ENCODE results near the gene CELF2.

CELF2 gene

GRCh38 chr10:11322698-11323097 lies 305.0 kb downstream of the CELF2 start:
- H3K9me3 ChIP-seq (ENCODE audit: control insufficient read depth, insufficient read depth, low read length) = no peaks in the 10 kb centered on the region
- H3K27me3 ChIP-seq (ENCODE audit: control insufficient read depth, insufficient read depth, low read length) = no peaks in the 10 kb centered on the region
- H3K27ac ChIP-seq (ENCODE audit: low read depth, low read length) = no peak overlapping the region
- peaks cover 25% of the 10 kb centered on the region for H3K36me3 ChIP-seq (ENCODE audit: control insufficient read depth, insufficient read depth, low read length)
- no peaks in the 10 kb centered on the region for H3K4me1 ChIP-seq (ENCODE audit: control insufficient read depth, insufficient read depth, low read length)
- H3K4me3 ChIP-seq (ENCODE audit: low read depth, low read length) = no peak overlapping the region
- H3K9ac ChIP-seq (ENCODE audit: low read depth, low read length) = no peak overlapping the region

DNA sequence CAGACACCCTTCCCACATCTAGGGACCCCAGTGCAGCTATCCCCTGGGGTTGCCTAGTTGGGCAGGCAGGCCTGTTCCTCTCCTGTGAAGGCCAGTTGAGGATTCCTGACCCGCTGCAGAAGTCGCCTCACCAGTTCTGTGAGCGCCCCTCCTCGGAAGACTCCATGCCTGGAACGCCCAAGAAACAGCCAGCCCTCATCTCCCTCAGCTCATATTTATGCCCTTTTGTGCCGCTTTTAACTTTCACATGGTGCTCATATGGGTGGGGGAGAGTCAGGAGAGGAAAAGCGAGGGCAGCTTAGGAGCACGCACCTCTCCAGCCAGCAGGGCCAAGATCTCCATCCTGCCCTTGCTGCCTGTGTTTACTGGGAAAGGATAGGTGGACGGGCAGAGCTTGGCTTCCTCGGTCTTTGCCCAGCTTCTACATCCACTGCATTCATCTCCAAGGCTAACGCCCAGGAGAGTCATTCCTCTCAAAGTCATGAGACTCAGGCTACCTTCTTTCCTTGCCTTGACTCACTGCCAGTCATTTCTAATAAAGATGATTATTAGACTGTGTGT lies 307.2 kb downstream of the CELF2 start:
- Histone ChIP-seq H3K4me3 (ENCODE audit: low read depth, low read length) (no peak overlapping the region), H3K27me3 (ENCODE audit: control insufficient read depth, insufficient read depth, low read length) (no peaks in the 10 kb centered on the region), H3K9ac (ENCODE audit: low read depth, low read length) (no peak overlapping the region), H3K36me3 (ENCODE audit: control insufficient read depth, insufficient read depth, low read length) (peaks cover 10% of the 10 kb centered on the region; the same call in 1 of the 2 replicates), H3K4me1 (ENCODE audit: control insufficient read depth, insufficient read depth, low read length) (peaks cover 18% of the 10 kb centered on the region), H3K27ac (ENCODE audit: low read depth, low read length) (no peak overlapping the region), H3K9me3 (ENCODE audit: control insufficient read depth, insufficient read depth, low read length) (no peaks in the 10 kb centered on the region)

DNA sequence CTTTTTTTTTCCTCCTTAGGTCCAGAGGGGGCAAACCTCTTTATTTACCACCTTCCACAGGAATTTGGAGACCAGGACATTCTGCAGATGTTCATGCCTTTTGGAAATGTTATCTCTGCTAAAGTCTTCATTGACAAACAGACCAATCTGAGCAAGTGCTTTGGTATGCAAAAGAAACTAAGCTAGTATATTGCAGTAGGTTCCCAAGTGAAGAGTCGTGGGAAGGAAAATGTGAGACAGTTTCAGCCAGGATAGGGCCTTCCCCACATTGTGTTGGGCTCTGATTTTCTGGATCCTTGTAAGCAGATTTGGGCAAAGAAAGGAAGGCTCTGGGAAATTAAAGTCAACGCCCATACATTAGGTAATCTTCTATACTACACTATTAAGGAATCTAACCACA lies 308.1 kb downstream of the CELF2 start:
- H3K9ac ChIP-seq (ENCODE audit: low read depth, low read length) = no peak overlapping the region
- peak overlapping the region; percentile 40 for H3K27ac ChIP-seq (ENCODE audit: low read depth, low read length)
- peaks cover 27% of the 10 kb centered on the region for H3K4me1 ChIP-seq (ENCODE audit: control insufficient read depth, insufficient read depth, low read length)
- no peaks in the 10 kb centered on the region for H3K9me3 ChIP-seq (ENCODE audit: control insufficient read depth, insufficient read depth, low read length)
- H3K36me3 ChIP-seq (ENCODE audit: control insufficient read depth, insufficient read depth, low read length) = peaks cover 10% of the 10 kb centered on the region
- H3K4me3 ChIP-seq (ENCODE audit: low read depth, low read length) = no peak overlapping the region
- H3K27me3 ChIP-seq (ENCODE audit: control insufficient read depth, insufficient read depth, low read length) = no peaks in the 10 kb centered on the region

- no peak overlapping the region for H3K9ac ChIP-seq (ENCODE audit: low read depth, low read length)
- no peaks in the 10 kb centered on the region for H3K9me3 ChIP-seq (ENCODE audit: control insufficient read depth, insufficient read depth, low read length)
- H3K36me3 ChIP-seq (ENCODE audit: control insufficient read depth, insufficient read depth, low read length) = peaks cover 5% of the 10 kb centered on the region
- peaks cover 30% of the 10 kb centered on the region for H3K4me1 ChIP-seq (ENCODE audit: control insufficient read depth, insufficient read depth, low read length)
- no peak overlapping the region for H3K4me3 ChIP-seq (ENCODE audit: low read depth, low read length)
- peak overlapping the region; percentile 40 for H3K27ac ChIP-seq (ENCODE audit: low read depth, low read length)
- H3K27me3 ChIP-seq (ENCODE audit: control insufficient read depth, insufficient read depth, low read length) = no peaks in the 10 kb centered on the region
These were observed 308.6 kb downstream of the CELF2 start for GRCh38 chr10:11326241-11326640.

- Histone ChIP-seq H3K36me3 (ENCODE audit: control insufficient read depth, insufficient read depth, low read length) (no peaks in the 10 kb centered on the region; the same call in 1 of the 2 replicates), H3K27me3 (ENCODE audit: control insufficient read depth, insufficient read depth, low read length) (no peaks in the 10 kb centered on the region), H3K4me3 (ENCODE audit: low read depth, low read length) (no peak overlapping the region), H3K9me3 (ENCODE audit: control insufficient read depth, insufficient read depth, low read length) (no peaks in the 10 kb centered on the region), H3K27ac (ENCODE audit: low read depth, low read length) (no peak overlapping the region), H3K9ac (ENCODE audit: low read depth, low read length) (no peak overlapping the region), H3K4me1 (ENCODE audit: control insufficient read depth, insufficient read depth, low read length) (peaks cover 30% of the 10 kb centered on the region)
These were observed 309.4 kb downstream of the CELF2 start for GRCh38 chr10:11326913-11327616.

DNA sequence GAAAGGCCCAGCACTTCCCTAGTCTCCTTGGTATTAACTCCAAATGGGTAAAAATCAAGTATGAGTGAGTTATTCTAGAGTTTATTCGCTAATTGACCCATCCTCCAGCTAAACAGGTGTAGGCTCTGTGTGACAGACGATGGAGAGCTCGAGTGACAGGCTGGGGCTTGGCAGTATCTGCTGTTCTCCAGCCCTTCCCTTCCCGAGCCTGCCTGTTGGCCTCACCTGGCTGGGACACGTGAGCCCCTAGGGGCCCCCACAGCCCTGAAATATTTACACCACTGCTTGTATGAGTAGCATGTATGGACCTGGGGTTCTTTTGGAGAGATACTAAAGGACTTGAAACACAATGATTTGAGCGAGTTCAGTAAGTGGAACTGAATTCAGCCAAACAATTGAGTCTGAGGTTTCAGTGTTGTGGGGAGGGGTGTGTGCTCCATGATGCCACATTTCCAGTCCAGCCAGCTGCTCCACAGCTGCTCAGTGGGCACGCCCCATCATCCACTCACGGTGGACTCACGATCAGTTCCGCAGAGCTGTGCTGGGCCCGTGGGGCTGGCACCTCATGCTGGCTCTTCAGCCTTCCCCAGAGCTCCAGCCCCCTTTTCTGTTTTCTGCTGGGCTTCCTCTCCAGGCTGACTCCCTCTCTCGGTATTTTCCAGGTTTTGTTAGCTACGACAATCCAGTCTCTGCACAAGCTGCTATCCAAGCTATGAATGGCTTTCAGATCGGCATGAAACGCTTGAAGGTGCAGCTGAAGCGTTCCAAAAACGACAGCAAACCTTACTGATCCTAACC lies 310.8 kb downstream of the CELF2 start:
- Histone ChIP-seq H3K9ac (ENCODE audit: low read depth, low read length) (no peak overlapping the region), H3K27me3 (ENCODE audit: control insufficient read depth, insufficient read depth, low read length) (no peaks in the 10 kb centered on the region), H3K9me3 (ENCODE audit: control insufficient read depth, insufficient read depth, low read length) (no peaks in the 10 kb centered on the region), H3K36me3 (ENCODE audit: control insufficient read depth, insufficient read depth, low read length) (no peaks in the 10 kb centered on the region; the same call in 1 of the 2 replicates), H3K4me3 (ENCODE audit: low read depth, low read length) (no peak overlapping the region), H3K4me1 (ENCODE audit: control insufficient read depth, insufficient read depth, low read length) (peaks cover 30% of the 10 kb centered on the region), H3K27ac (ENCODE audit: low read depth, low read length) (no peak overlapping the region)

- Histone ChIP-seq H3K4me3 (ENCODE audit: low read depth, low read length) (no peak overlapping the region), H3K9me3 (ENCODE audit: control insufficient read depth, insufficient read depth, low read length) (no peaks in the 10 kb centered on the region), H3K27me3 (ENCODE audit: control insufficient read depth, insufficient read depth, low read length) (no peaks in the 10 kb centered on the region), H3K4me1 (ENCODE audit: control insufficient read depth, insufficient read depth, low read length) (peaks cover 30% of the 10 kb centered on the region), H3K27ac (ENCODE audit: low read depth, low read length) (no peak overlapping the region), H3K36me3 (ENCODE audit: control insufficient read depth, insufficient read depth, low read length) (no peaks in the 10 kb centered on the region; the same call in 1 of the 2 replicates), H3K9ac (ENCODE audit: low read depth, low read length) (no peak overlapping the region)
These were observed 311.5 kb downstream of the CELF2 start for GRCh38 chr10:11329062-11329673.

DNA sequence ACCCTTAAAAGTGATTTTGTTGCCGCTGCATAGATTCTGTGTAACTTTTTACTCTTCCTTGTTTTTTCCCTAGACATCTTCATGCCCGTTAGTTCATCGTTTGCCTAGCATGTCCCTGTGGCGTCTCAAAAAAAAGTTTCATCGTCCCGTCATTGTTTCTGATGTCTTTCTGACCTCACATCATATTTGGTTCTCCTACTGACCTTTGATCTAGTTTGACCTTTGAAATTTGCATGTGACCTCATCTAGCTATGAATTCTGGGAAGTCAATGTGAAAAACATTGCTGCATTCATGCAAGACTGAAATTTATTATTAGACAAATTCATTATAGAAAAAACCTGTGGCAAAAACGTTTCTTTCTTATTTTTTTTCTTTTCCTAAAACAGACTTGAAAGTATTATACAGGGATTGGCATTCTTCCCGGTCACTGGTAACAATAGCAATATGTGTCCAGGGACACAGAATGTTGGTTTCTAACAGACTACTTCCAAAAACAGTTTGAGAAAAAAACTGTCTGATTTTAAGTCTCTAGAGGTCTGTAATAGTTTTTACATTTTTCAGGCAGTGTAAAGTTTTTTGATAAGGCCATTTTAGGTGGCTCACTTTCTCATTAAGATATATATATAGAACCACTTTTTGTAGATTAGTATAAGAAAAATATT lies 312.8 kb downstream of the CELF2 start:
- H3K4me3 ChIP-seq (ENCODE audit: low read depth, low read length) = no peak overlapping the region; the same call in 1 of the 2 replicates
- H3K9ac ChIP-seq (ENCODE audit: low read depth, low read length) = no peak overlapping the region
- no peaks in the 10 kb centered on the region; the same call in 1 of the 2 replicates for H3K36me3 ChIP-seq (ENCODE audit: control insufficient read depth, insufficient read depth, low read length)
- no peaks in the 10 kb centered on the region for H3K9me3 ChIP-seq (ENCODE audit: control insufficient read depth, insufficient read depth, low read length)
- no peaks in the 10 kb centered on the region for H3K27me3 ChIP-seq (ENCODE audit: control insufficient read depth, insufficient read depth, low read length)
- H3K27ac ChIP-seq (ENCODE audit: low read depth, low read length) = no peak overlapping the region
- peaks cover 30% of the 10 kb centered on the region for H3K4me1 ChIP-seq (ENCODE audit: control insufficient read depth, insufficient read depth, low read length)

DNA sequence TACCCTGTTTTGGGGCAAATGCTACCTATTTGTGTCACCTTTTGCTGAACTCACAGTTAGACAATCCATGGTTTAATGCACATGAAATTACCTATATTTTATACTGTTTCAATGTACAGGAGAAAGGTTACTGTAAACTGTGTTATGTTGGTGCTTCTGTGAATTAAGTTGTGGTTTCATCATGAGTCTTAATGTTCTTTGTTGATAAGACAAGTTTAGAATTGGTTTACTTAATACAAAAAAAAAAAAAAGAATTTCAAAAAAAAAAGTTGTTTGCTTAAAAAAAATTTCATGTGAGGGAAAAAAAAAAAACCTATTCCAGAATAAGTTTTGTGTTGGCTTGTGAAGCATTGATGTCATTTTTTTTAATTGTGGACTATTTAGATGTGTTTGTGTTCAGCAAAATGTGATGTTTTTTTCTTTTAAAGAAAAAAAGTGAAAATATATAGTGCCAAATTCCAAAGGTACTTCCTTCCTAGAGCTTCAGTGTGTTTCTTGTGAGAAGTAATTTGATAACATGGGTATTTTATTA lies 313.4 kb downstream of the CELF2 start:
- Histone ChIP-seq H3K9me3 (ENCODE audit: control insufficient read depth, insufficient read depth, low read length) (no peaks in the 10 kb centered on the region), H3K27ac (ENCODE audit: low read depth, low read length) (no peak overlapping the region), H3K27me3 (ENCODE audit: control insufficient read depth, insufficient read depth, low read length) (no peaks in the 10 kb centered on the region), H3K36me3 (ENCODE audit: control insufficient read depth, insufficient read depth, low read length) (no peaks in the 10 kb centered on the region; the same call in 1 of the 2 replicates), H3K9ac (ENCODE audit: low read depth, low read length) (no peak overlapping the region), H3K4me1 (ENCODE audit: control insufficient read depth, insufficient read depth, low read length) (peaks cover 30% of the 10 kb centered on the region), H3K4me3 (ENCODE audit: low read depth, low read length) (no peak overlapping the region)

DNA sequence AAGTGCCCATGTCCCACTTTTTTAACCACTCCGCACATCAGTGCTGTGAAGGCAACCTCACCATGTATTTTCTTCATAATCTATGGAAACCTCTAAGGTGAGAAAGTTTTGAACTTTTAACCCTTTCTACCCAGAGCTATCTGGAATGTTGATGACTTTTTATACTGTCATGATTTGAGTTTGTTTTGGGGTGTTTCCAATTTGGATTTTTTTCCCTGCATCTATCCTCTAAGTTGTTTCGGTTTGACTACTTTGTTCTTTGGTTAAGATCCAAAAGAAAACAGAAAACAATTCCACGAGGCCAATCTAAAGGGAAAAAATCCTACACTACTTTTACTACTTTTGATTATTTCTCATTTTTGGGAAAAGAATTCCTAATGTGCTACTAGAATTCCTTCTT lies 314.1 kb downstream of the CELF2 start:
- no peaks in the 10 kb centered on the region for H3K27me3 ChIP-seq (ENCODE audit: control insufficient read depth, insufficient read depth, low read length)
- no peaks in the 10 kb centered on the region for H3K9me3 ChIP-seq (ENCODE audit: control insufficient read depth, insufficient read depth, low read length)
- H3K27ac ChIP-seq (ENCODE audit: low read depth, low read length) = no peak overlapping the region
- H3K36me3 ChIP-seq (ENCODE audit: control insufficient read depth, insufficient read depth, low read length) = no peaks in the 10 kb centered on the region; the same call in 1 of the 2 replicates
- H3K4me1 ChIP-seq (ENCODE audit: control insufficient read depth, insufficient read depth, low read length) = peaks cover 35% of the 10 kb centered on the region
- H3K9ac ChIP-seq (ENCODE audit: low read depth, low read length) = no peak overlapping the region
- no peak overlapping the region for H3K4me3 ChIP-seq (ENCODE audit: low read depth, low read length)

Data from HUES48 (cell line).